GM21367 (cell line): ENCODE results near the gene ACSF3.
"Not testable (repeated sequence)": the region's sequence is repeated elsewhere in the genome, so short reads cannot be mapped to it uniquely, and the experiment has no call there.

Experiments used
- ATAC-seq: cut with Tn5 transposase; IDR thresholded peaks from one replicate; pipeline ENCODE4 v1.9.1; 2021; ENCODE audit not compliant: unreplicated experiment

The ACSF3 gene

DNA sequence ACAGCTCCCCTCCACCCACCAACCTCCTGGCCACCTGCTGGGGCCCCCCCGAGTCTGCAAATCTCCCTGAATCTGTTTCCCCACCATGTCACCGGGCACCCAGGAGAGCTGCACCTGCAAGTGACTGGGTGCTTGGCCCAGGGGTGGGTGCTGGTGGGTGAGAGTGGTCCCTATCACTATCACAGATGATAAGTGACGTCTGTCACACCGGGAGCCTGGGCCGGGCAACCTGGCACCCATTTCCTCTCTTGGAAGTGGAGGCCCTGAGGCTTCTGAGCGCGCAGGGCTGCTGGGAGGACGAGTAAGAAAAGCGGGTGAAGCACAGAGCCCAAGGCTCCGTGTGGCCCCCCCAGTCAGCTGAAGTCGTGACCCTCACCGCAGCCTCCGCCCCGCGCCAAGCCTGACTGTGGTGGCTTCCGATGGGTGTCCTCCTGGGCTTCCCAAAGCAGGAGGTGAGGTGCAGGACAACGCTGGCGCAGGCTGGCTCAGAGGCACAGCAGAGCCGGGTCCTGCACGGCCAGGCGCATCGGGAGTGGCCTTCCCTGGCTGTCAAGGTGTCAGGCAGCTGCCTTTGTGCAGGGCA, 21.0 kb upstream of the ACSF3 start:
- ATAC-seq, result no peak

GRCh38 chr16:89073346-89074071, 20.1 kb upstream of the ACSF3 start:
- ATAC-seq, result no peak

DNA sequence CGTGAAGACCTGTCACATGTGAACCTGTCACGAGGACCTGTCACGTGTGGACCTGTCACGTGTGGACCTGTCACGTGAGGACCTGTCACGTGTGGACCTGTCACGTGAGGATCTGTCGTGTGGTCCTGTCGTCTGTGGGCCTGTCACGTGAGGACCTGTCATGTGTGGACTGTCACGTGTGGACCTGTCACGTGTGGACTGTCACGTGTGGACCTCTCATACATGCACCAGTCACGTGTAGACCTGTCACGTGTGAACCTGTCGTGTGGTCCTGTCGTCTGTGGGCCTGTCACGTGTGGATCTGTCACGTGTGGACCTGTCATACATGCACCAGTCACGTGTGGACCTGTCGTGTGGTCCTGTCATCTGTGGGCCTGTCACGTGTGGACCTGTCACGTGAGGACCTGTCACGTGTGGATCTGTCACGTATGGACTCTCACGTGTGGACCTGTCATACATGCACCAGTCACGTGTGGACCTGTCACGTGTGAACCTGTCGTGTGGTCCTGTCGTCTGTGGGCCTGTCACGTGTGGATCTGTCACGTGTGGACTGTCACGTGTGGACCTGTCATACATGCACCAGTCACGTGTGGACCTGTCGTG, 19.5 kb upstream of the ACSF3 start:
- not testable (repeated sequence) for ATAC-seq

DNA sequence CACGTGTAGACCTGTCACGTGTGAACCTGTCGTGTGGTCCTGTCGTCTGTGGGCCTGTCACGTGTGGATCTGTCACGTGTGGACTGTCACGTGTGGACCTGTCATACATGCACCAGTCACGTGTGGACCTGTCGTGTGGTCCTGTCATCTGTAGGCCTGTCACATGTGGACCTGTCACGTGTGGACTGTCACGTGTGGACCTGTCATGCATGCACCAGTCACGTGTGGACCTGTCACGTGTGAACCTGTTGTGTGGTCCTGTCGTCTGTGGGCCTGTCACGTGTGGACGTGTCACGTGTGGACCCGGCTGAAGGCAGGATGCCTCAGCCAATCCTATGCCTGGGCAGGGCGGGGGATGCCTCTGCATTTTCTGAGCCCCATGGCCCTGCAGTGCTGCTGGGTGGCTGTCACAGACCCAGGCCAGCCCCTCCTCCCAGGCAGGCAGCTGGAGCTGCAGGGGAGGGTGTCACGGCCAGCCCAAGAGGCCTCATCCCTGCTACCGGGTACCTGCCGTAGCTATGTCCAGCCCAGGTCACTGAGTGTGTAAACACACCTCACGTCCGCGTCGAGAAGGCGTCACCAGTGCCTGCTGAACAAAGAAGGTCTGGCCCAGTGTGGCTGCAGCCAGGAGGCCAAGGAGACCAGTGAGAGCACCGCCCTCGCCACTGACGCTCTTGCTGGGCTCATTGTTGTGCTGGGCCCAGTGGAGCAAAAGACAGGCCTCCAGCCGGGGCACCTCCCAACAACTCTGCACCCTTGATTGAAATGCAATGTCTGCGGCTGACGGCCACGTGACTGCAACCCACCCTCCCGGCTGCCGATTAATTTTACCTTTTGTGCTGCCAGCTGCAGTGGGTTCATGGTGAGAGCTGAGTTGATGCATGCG, 18.6 kb upstream of the ACSF3 start:
- no peak for ATAC-seq

DNA sequence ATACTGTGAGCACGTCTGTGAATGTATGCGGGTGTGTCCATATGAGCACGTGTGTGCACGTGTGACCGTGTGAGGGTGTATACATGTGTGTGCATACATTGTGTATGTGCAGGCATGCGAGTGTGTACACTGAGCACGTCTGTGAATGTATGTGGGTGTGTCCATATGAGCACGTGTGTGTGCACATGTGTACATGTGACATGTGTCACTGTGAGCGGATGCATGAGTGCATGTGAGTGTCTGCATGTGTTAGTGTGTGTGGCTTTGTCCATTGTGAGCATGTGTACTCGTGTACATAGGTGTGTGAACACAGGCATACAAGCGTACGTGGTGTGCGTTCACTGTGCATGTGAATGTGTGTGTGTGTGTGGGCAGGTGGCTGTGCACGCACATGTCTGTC, 17.5 kb upstream of the ACSF3 start:
- ATAC-seq, result no peak

GRCh38 chr16:89077076-89077475, 16.6 kb upstream of the ACSF3 start:
- no peak for ATAC-seq

- ATAC-seq, result no peak
These were observed 15.5 kb upstream of the ACSF3 start for GRCh38 chr16:89078172-89078571.

DNA sequence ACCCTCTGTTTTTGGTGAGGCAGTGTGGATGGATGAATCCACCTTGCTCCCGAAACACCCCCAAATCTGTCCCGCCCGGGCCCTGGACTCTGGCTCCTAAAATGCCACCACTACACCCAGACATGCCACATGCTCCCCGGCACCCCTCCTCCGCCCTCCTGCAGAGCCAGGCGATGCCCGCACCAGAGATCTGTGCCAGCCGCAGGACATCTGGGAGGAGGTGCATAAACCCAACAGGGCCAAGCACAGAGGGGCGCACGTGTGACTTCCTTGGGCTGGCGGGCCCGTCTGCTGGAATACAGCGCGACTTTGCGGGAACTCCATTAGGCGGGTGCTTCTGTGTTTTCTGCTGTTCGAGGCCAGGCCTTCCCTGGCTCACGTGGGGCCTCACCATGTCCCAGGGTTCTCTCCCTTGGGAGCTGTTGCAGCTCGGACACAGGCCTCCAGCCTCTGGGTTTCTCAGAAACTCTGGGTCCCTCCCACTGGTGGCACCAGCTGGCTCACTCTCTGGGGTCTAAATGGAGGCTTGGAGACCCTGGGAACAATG, 14.1 kb upstream of the ACSF3 start:
- no peak for ATAC-seq

DNA sequence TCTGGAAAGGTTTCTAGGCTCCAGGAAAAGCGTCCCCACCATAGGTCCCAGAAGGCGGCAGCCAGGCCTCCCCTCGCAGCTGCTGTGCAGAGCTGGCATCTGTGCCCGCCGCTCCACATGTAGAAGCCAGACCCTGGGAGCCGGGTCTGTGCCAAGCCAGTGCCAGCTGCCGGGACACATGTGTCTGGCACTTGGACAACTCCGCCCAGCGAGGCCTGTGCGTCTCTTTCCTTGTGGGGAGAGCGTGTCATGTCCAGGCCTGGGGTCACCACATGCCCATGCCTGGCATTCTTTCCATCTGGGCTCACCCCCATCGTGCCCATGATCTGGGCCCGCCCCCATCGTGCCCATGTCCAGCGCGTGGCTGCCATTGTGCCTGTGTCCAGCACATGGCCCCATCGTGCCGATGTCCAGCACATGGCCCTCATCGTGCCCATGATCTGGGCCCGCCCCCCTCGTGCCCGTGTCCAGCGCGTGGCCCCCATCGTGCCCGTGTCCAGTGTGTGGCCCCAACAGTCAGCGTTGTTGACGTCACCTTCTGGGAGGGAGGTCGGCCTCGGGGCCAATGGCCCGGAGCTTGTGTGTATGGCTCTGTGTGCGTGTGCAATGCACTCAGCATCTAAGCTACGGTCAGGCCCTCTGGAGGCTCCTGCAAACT, 13.3 kb upstream of the ACSF3 start:
- no peak for ATAC-seq

DNA sequence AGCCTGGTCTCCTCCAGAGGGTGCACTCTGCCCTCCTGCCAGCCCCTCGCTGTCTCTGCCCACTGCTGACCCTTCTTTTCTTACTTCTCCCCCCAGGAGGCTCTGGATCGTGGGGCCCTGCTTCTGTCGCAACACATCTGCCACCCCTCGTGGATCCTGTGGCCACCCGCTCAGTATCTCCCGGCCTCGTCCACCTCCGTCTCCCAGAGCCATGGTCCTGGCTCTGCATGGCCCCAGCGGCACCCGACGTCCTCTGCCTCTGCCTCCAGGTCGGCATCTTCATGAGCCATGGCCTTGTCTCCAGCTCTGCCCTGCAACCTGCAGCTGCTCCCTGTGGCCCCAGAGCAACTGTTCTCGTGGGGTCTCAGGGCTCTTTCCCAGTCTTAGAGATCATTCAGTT, 12.1 kb upstream of the ACSF3 start:
- no peak for ATAC-seq

GRCh38 chr16:89084411-89084810, 9.2 kb upstream of the ACSF3 start:
- no peak for ATAC-seq

- ATAC-seq, result no peak
These were observed 8.6 kb upstream of the ACSF3 start for GRCh38 chr16:89084814-89085612.

DNA sequence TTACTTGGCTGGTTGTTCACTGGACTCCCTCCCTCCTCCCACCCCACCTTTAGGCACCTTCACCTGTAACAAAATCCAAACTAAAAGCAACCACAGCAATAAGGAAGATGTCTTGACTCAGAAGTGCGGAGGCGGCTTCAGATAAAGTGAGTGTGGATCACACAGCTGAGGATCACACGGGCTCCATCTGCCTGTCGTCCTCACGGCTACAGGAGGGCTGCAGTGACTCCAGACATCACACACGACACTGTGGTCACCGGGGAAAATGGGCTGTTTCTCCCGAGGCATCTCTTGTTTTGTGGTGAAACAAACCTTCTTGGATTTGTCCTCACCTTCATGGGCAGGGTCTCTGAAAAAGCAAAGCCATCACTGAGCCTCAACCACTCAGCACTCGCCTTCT, 7.9 kb upstream of the ACSF3 start:
- ATAC-seq, result no peak

GRCh38 chr16:89087922-89088497, 5.6 kb upstream of the ACSF3 start:
- ATAC-seq, result no peak

- no peak for ATAC-seq
These were observed 4.5 kb upstream of the ACSF3 start for GRCh38 chr16:89089120-89089519.

DNA sequence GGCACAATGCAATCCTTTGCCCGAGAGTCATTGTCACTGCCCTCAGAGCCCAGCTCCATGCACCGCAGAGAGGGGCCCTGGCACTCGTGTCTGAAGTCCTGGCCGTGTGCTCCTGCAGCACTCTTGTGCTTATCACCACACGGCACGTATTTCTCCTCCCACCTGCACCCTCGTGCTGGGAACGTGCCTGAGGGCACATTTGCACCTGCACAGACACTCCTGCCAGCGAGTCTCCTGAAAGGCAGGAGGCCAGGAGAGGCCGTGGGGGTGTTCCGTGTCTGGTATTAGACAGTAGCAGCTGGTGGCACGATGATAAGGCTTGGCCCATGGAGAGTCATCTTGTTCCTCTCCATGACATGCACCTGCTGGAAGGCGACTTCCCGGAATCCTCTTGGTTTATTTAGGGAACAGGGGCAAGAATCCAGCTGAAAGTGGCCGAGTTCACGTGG, 3.4 kb upstream of the ACSF3 start:
- ATAC-seq, result no peak

DNA sequence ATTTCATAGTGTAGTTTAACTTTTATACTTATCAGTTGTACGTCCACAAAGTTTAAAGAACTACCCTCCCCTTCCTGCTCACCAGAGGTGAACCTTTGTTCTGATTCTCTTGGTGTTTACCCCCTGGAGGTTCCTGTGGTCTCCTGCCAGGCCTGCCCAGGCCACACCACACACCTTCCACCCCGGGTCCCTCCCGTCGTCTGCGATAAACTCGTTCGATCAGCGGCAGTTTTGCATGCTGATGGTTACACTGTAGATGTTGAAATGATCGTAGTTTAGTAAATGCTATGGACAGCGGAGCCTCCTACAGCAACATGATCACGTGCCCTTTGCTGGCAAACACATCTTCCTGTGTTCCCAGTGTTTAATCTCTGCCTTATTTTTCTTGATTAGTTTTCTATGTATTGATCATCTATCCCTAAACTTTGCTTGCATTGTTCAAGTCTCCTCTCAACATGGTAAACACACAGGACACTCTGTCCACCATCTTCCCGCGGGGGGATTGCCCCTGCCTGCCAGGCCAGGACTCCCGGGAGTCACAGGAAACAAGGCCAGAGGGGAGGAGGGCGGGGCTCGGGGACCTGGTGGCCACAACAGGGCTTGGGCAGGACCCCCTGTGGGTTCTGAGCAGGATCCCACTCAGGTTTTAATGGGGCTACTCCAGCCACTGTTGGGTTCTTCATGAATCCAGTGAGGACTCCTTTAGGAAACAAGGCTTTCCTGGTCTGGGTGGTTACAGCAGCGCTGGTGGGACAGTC, 2.8 kb upstream of the ACSF3 start:
- ATAC-seq, result no peak

- ATAC-seq, result no peak
These were observed 1.6 kb upstream of the ACSF3 start for GRCh38 chr16:89092013-89092412.

GRCh38 chr16:89093252-89093601, 425 bp upstream of the ACSF3 start:
- not testable (repeated sequence) for ATAC-seq
